NK-92 (cell line): ENCODE results near the gene ZNRD2.
"Not testable (repeated sequence)": the region's sequence is repeated elsewhere in the genome, so short reads cannot be mapped to it uniquely, and the experiment has no call there.

ENCODE experiments used
- DNase-seq: peaks from one replicate; lab custom pipeline; 2025; ENCODE audit not compliant: unreplicated experiment; lab: John Stamatoyannopoulos, UW

Gene ZNRD2

GRCh38 chr11:65555693-65556231, 14.5 kb upstream of the ZNRD2 start:
- no peak for DNase-seq

- no peak for DNase-seq
Observed at GRCh38 chr11:65556470-65557279, 13.6 kb upstream of the ZNRD2 start.

GRCh38 chr11:65557280-65558001, 12.8 kb upstream of the ZNRD2 start:
- DNase-seq: no peak

GRCh38 chr11:65558002-65558929, 12.0 kb upstream of the ZNRD2 start, which contains the start of gene LTBP3:
Gene LTBP3 (minus strand): TSS chr11:65558359. CDS start chr11:65557959, 400 bp downstream.
- no peak for DNase-seq

GRCh38 chr11:65558930-65559509, 11.3 kb upstream of the ZNRD2 start:
- DNase-seq: no peak

GRCh38 chr11:65559535-65559934, 10.7 kb upstream of the ZNRD2 start:
- DNase-seq: no peak

- DNase-seq: no peak
Observed at GRCh38 chr11:65559951-65560537, 10.2 kb upstream of the ZNRD2 start.

GRCh38 chr11:65560555-65561418, 9.5 kb upstream of the ZNRD2 start:
- DNase-seq: no peak

GRCh38 chr11:65562020-65562419, 8.3 kb upstream of the ZNRD2 start:
- DNase-seq: no peak

- DNase-seq: no peak
Observed at GRCh38 chr11:65562788-65563187, 7.5 kb upstream of the ZNRD2 start.

GRCh38 chr11:65563601-65564000, 6.7 kb upstream of the ZNRD2 start:
- DNase-seq: no peak

- not testable (repeated sequence) for DNase-seq
Observed at GRCh38 chr11:65564879-65565559, 5.3 kb upstream of the ZNRD2 start.

- DNase-seq: no peak
Observed at GRCh38 chr11:65565624-65566453, 4.4 kb upstream of the ZNRD2 start.

GRCh38 chr11:65569164-65569972, 909 bp upstream of the ZNRD2 start:
- no peak for DNase-seq

- DNase-seq: no peak
Observed at GRCh38 chr11:65571420-65571819, 1.1 kb downstream of the ZNRD2 start.

GRCh38 chr11:65571940-65572339, 1.7 kb downstream of the ZNRD2 start:
- DNase-seq: no peak
